Measurements from ENCODE around the gene CDIP1.

GRCh38 chr16:4501071-4501478, 37.5 kb downstream of the CDIP1 start:
- TF ChIP-seq POLR2A (IDR thresholded peaks at IDR 0.05; ENCODE audit: low read depth, low read length) (no peak), POLR2AphosphoS5 (IDR thresholded peaks at IDR 0.05; ENCODE audit: low read depth, low read length) (no peak)

Measured in GM12891 (cell line).